ENCODE data around the gene EVI5. TPM values are rescaled to one million over a fixed set of nuclear protein-coding genes. Genes with fewer than 3 reads are reported as not detected.
A peak's percentile ranks its signal among the peaks of the same experiment; 100 is the strongest.

EVI5 gene
- total and polyA plus RNA-seq, 10 of the 15 experiments (the other 5 are each of a cell fraction or from before 2014, with no cell fraction given): 0.27 to 6.8 (median 1.7) TPM

GRCh38 chr1:92536980-92537884, 247.7 kb downstream of the EVI5 start:
- TSS peak; percentile 77 for BruUV-seq (replicated peaks)
- peak overlapping the region; percentile 34; the same call in 1 of the 2 replicates for H2AFZ ChIP-seq (ENCODE audit: control insufficient read depth, low read depth, low read length)
- DNase-seq (ENCODE audit: low read depth, low spot score) (peak; percentile 82), FAIRE-seq (peak; percentile 41), ATAC-seq (peak; percentile 79)
- no peak overlapping the region for H3K4me3 ChIP-seq
- no peaks in the 10 kb centered on the region for H3K27me3 ChIP-seq (replicated peaks in 1 of 2; ENCODE audit: control insufficient read depth in 2 of 2, insufficient read depth in 2 of 2, low read length in 1 of 2)
- H4K20me1 ChIP-seq (ENCODE audit: control insufficient read depth, insufficient read depth): no peaks in the 10 kb centered on the region
- H3K36me3 ChIP-seq (ENCODE audit: control insufficient read depth in 2 of 2, insufficient read depth in 2 of 2, low read length in 1 of 2): no peaks in the 10 kb centered on the region
- H3K4me2 ChIP-seq (ENCODE audit: control insufficient read depth, insufficient read depth): peak overlapping the region; percentile 76
- H3K9me3 ChIP-seq (replicated peaks; ENCODE audit: control insufficient read depth, insufficient read depth, low read length): no peaks in the 10 kb centered on the region
- WGBS (ENCODE audit: insufficient coverage, insufficient replicate concordance, low lambda C conversion rate, missing lambda C conversion rate): 2% methylated on average over 2 of the region's 2 CpGs
- ChIA-PET POLR2A (interaction anchor here (0.6 to 3.6 kb wide), 10 partner anchors 17 to 438 kb away, joined by 3 to 77 read pairs (median 5); partner anchors contain the start of gene GFI1), SMC1A (ENCODE audit: uncharacterized antibody, unreplicated experiment) (interaction anchor here (0.7 to 3.6 kb wide), 33 partner anchors 11 to 236 kb away, joined by 3 to 100 read pairs (median 7); partner anchors contain the start of gene GFI1), RAD21 (ENCODE audit: unreplicated experiment) (interaction anchor here (0.7 to 3.6 kb wide), 23 partner anchors 17 to 227 kb away, joined by 3 to 138 read pairs (median 7); partner anchors contain the start of gene GFI1), CTCF (interaction anchor here (0.6 to 5.9 kb wide), 18 partner anchors 19 to 537 kb away, joined by 3 to 60 read pairs (median 5); partner anchors contain the start of gene GFI1)
- intact Hi-C loops (cut with micrococcal nuclease; ENCODE audit: unreplicated experiment) (loop anchor here (1.0 to 5.0 kb wide), 3 partner anchors 34 to 240 kb away; partner anchors contain the start of genes GFI1, GLMN and RPAP2), in situ Hi-C loops (cut with MboI) (no loop called here)
- peak overlapping the region; percentile 79 for H3K27ac ChIP-seq (ENCODE audit: control insufficient read depth, insufficient read depth)
- peak overlapping the region; percentile 20 for H3K9ac ChIP-seq (ENCODE audit: control insufficient read depth, insufficient read depth, low read length)
- H3K79me2 ChIP-seq (ENCODE audit: control insufficient read depth, insufficient read depth, low read length): no peaks in the 10 kb centered on the region
- H3K4me1 ChIP-seq (ENCODE audit: control insufficient read depth, insufficient read depth, low read length): peaks cover 14% of the 10 kb centered on the region
- no peak for TF ChIP-seq SREBF2 (IDR thresholded peaks at IDR 0.05; ENCODE audit: low read length)
- TF ChIP-seq RUNX3 (IDR thresholded peaks at IDR 0.05; ENCODE audit: low read length): peak; percentile 92
- TF ChIP-seq CREB1 (IDR thresholded peaks at IDR 0.05; ENCODE audit: low read depth): 0 out of 2 replicates have a peak, but pooled peaks have one; percentile 21
- no peak for TF ChIP-seq HDAC2 (IDR thresholded peaks at IDR 0.05)
- TF ChIP-seq NR2F1 (conservative IDR thresholded peaks at IDR 0.05): peak; percentile 74
- no peak for TF ChIP-seq CBX5 (IDR thresholded peaks at IDR 0.05; ENCODE audit: low read depth)
- TF ChIP-seq ZNF24 (IDR thresholded peaks at IDR 0.05): 0 out of 2 replicates have a peak, but pooled peaks have one; percentile 59
- TF ChIP-seq RB1 (IDR thresholded peaks at IDR 0.05; ENCODE audit: borderline replicate concordance): no peak
- no peak for TF ChIP-seq CEBPZ (IDR thresholded peaks at IDR 0.05; ENCODE audit: low read depth, low read length)
- peak; percentile 80; the same call in 1 of the 2 replicates for TF ChIP-seq FOXM1 (IDR thresholded peaks at IDR 0.05; ENCODE audit: low read depth, low read length)
- no peak for TF ChIP-seq ZBTB40 (IDR thresholded peaks at IDR 0.05; ENCODE audit: borderline replicate concordance)
- peak; percentile 62 for TF ChIP-seq BCL3 (IDR thresholded peaks at IDR 0.05; ENCODE audit: borderline replicate concordance, insufficient read depth, low read depth, low read length, poor library complexity, severe bottlenecking)
- TF ChIP-seq POU2F2 (IDR thresholded peaks at IDR 0.05; ENCODE audit: borderline replicate concordance, low read depth, low read length): 0 out of 3 replicates have a peak, but pooled peaks have one; percentile 9
- no peak for TF ChIP-seq CHD4 (IDR thresholded peaks at IDR 0.05)
